Osteoblast (primary cell): ENCODE data around the gene POU4F1. TPM values are rescaled to one million over a fixed set of nuclear protein-coding genes. Genes with fewer than 3 reads are reported as not detected.

ENCODE experiments used
- DNase-seq: peaks from one replicate; pipeline ENCODE4 v3.0.0; 2011; ENCODE audit warnings: low spot score, mixed read lengths; ENCODE audit not compliant: insufficient read length; ENCODE audit errors: missing footprints
- H2AFZ ChIP-seq: 2 replicates; pipeline ENCODE4 v1.6.0; 2011; ENCODE audit warnings: mild to moderate bottlenecking, low read length
- H3K27ac ChIP-seq: 2 replicates; pipeline ENCODE4 v1.5.1; 2011; ENCODE audit warnings: mild to moderate bottlenecking, low read depth, low read length, moderate library complexity
- H3K27me3 ChIP-seq: 2 replicates; pipeline ENCODE4 v1.6.0; 2012; ENCODE audit warnings: mild to moderate bottlenecking, control low read depth, inconsistent platforms, low read length, moderate library complexity; ENCODE audit not compliant: insufficient read depth
- H3K36me3 ChIP-seq: 2 replicates; pipeline ENCODE4 v1.5.1; 2011; ENCODE audit warnings: mild to moderate bottlenecking, low read length, control low read depth, moderate library complexity; ENCODE audit not compliant: insufficient read depth
- H3K4me1 ChIP-seq: 2 replicates; pipeline ENCODE4 v1.5.1; 2011; ENCODE audit warnings: mild to moderate bottlenecking, low read length, control low read depth, moderate library complexity; ENCODE audit not compliant: insufficient read depth
- H3K4me2 ChIP-seq: 2 replicates; pipeline ENCODE4 v1.6.0; 2011; ENCODE audit warnings: mild to moderate bottlenecking, low read length; ENCODE audit not compliant: insufficient read depth
- H3K4me3 ChIP-seq: fragments of 200-600 bp; sonication (generic); 3 replicates; pipeline ENCODE4 v1.5.1; 2012; ENCODE audit warnings: mild to moderate bottlenecking, low read length, inconsistent platforms; ENCODE audit not compliant: insufficient read depth
- H3K79me2 ChIP-seq: 2 replicates; pipeline ENCODE4 v1.6.0; 2012; ENCODE audit warnings: mild to moderate bottlenecking, low read length, control low read depth, inconsistent platforms; ENCODE audit not compliant: insufficient read depth
- H3K9me3 ChIP-seq: 2 replicates; pipeline ENCODE4 v1.5.1; 2011; ENCODE audit warnings: low read depth, low read length, control low read depth
- H4K20me1 ChIP-seq: 2 replicates; pipeline ENCODE4 v1.6.0; 2012; ENCODE audit warnings: mild to moderate bottlenecking, low read length, control low read depth; ENCODE audit not compliant: insufficient read depth
- CTCF ChIP-seq: IDR thresholded peaks from 2 replicates; pipeline ENCODE4 v1.5.1; 2011; ENCODE audit warnings: mild to moderate bottlenecking, low read depth, low read length, moderate library complexity; ENCODE audit errors: extremely low read depth
- total RNA-seq: library from RNA; depleted of rRNA; stranded (reverse); fragments of >200 nt; gene quantifications from 2 replicates; pipeline ENCODE4 v1.2.3, GENCODE V29; 2012

POU4F1 gene
- total RNA-seq, 1 donor, result not detected

- no peak overlapping the region for H2AFZ ChIP-seq
- no peak for TF ChIP-seq CTCF
- no peak overlapping the region for H3K4me3 ChIP-seq
- no peaks in the 10 kb centered on the region for H4K20me1 ChIP-seq
- H3K36me3 ChIP-seq, result no peaks in the 10 kb centered on the region
- H3K9me3 ChIP-seq, result no peaks in the 10 kb centered on the region
- no peak for DNase-seq
- no peak overlapping the region for H3K27ac ChIP-seq
- no peaks in the 10 kb centered on the region for H3K4me1 ChIP-seq
- peaks cover 95% of the 10 kb centered on the region for H3K27me3 ChIP-seq
- H3K4me2 ChIP-seq, result no peak overlapping the region
- H3K79me2 ChIP-seq, result no peaks in the 10 kb centered on the region
Observed at GRCh38 chr13:78599645-78600279, 3.6 kb downstream of the POU4F1 start.

GRCh38 chr13:78598966-78599644, 4.2 kb downstream of the POU4F1 start:
- no peaks in the 10 kb centered on the region for H4K20me1 ChIP-seq
- no peak overlapping the region for H2AFZ ChIP-seq
- H3K4me1 ChIP-seq, result no peaks in the 10 kb centered on the region
- H3K36me3 ChIP-seq, result no peaks in the 10 kb centered on the region
- H3K9me3 ChIP-seq, result no peaks in the 10 kb centered on the region
- H3K79me2 ChIP-seq, result no peaks in the 10 kb centered on the region
- peaks cover 95% of the 10 kb centered on the region for H3K27me3 ChIP-seq
- no peak overlapping the region for H3K27ac ChIP-seq
- no peak for TF ChIP-seq CTCF
- no peak for DNase-seq
- no peak overlapping the region for H3K4me2 ChIP-seq
- no peak overlapping the region for H3K4me3 ChIP-seq

- Histone ChIP-seq H4K20me1 (no peaks in the 10 kb centered on the region), H3K27me3 (peaks cover 95% of the 10 kb centered on the region)
Observed at GRCh38 chr13:78598116-78598781, 5.1 kb downstream of the POU4F1 start.

More at GRCh38 chr13:78598116-78598781, 5.1 kb downstream of the POU4F1 start:
- Histone ChIP-seq H3K36me3 (no peaks in the 10 kb centered on the region), H3K27ac (no peak overlapping the region), H3K79me2 (no peaks in the 10 kb centered on the region), H3K4me3 (no peak overlapping the region), H3K9me3 (no peaks in the 10 kb centered on the region), H3K4me2 (no peak overlapping the region), H2AFZ (no peak overlapping the region), H3K4me1 (no peaks in the 10 kb centered on the region)
- no peak for TF ChIP-seq CTCF
- DNase-seq, result no peak
